CD4-positive, alpha-beta T cell (primary cell): ENCODE measurements around the gene HDGFL1. TPM values are rescaled to one million over a fixed set of nuclear protein-coding genes. Genes with fewer than 3 reads are reported as not detected.

ENCODE experiments used
- ATAC-seq: fragments of 200-7000 bp; cut with Tn5 transposase; one replicate; pipeline ENCODE4 v1.10.0; 2022; ENCODE audit warnings: mild to moderate bottlenecking; ENCODE audit not compliant: poor library complexity
- CTCF ChIA-PET: fragments of 350-600 bp; sonication (Branson Sonifier 250); formaldehyde crosslinking; loops from one replicate; lab custom pipeline; 2021; ENCODE audit warnings: antibody characterized with exemption, inconsistent platforms; lab: Charles Lee
- POLR2A ChIA-PET: fragments of 350-600 bp; sonication (Branson Sonifier 250); formaldehyde crosslinking; loops from one replicate; lab custom pipeline; 2021; ENCODE audit warnings: antibody characterized with exemption, inconsistent platforms; lab: Charles Lee
- DNase-seq, 14 experiments: peaks; one replicate each; pipeline ENCODE4 v3.0.0-alpha.2; 2013 to 2020; ENCODE audit warnings: mixed read lengths in 2 of 14
- H3K27ac ChIP-seq, 2 donors: one replicate each; pipeline versions ENCODE4 v1.5.1 to v1.7.0; 2013; ENCODE audit warnings: low read length in 2 of 2, low read depth in 1 of 2, mild to moderate bottlenecking in 1 of 2
- H3K27me3 ChIP-seq, 2 experiments: 1 replicate in 1 of 2; 2 replicates in 1 of 2; pipeline versions ENCODE4 v1.6.1 to v1.7.0; 2013; ENCODE audit warnings: low read length in 2 of 2, control low read depth in 1 of 2, mild to moderate bottlenecking in 1 of 2, moderate library complexity in 1 of 2; ENCODE audit not compliant: insufficient read depth in 2 of 2, control insufficient read depth in 1 of 2
- H3K36me3 ChIP-seq: one replicate; pipeline ENCODE4 v1.6.1; 2013; ENCODE audit warnings: low read length, control low read depth; ENCODE audit not compliant: insufficient read depth
- H3K4me1 ChIP-seq: one replicate; pipeline ENCODE4 v1.6.1; 2013; ENCODE audit warnings: low read length, control low read depth; ENCODE audit not compliant: insufficient read depth
- H3K4me3 ChIP-seq: one replicate; pipeline ENCODE4 v1.5.1; 2013; ENCODE audit warnings: mild to moderate bottlenecking, low read length, moderate library complexity
- H3K9me3 ChIP-seq, 2 experiments: 1 replicate in 1 of 2; 2 replicates in 1 of 2; pipeline versions ENCODE4 v1.6.1 to v1.7.0; 2013; ENCODE audit warnings: low read length in 2 of 2, mild to moderate bottlenecking in 2 of 2, control low read depth in 1 of 2, moderate library complexity in 1 of 2; ENCODE audit not compliant: control insufficient read depth in 1 of 2, insufficient read depth in 1 of 2
- H3K27ac Mint-ChIP-seq: one replicate; pipeline ENCODE4 v1.8.0; 2020; ENCODE audit warnings: mixed read lengths
- H3K27me3 Mint-ChIP-seq: one replicate; pipeline ENCODE4 v1.8.0; 2021; ENCODE audit warnings: mixed read lengths
- H3K36me3 Mint-ChIP-seq: one replicate; pipeline ENCODE4 v1.8.0; 2021; ENCODE audit warnings: low read depth, mixed read lengths
- H3K4me1 Mint-ChIP-seq: one replicate; pipeline ENCODE4 v1.8.0; 2021; ENCODE audit warnings: low read depth, mixed read lengths
- H3K4me3 Mint-ChIP-seq: one replicate; pipeline ENCODE4 v1.8.0; 2020; ENCODE audit warnings: mild to moderate bottlenecking, mixed read lengths
- H3K9me3 Mint-ChIP-seq: one replicate; pipeline ENCODE4 v1.8.0; 2020; ENCODE audit warnings: mixed read lengths
- intact Hi-C, 2 experiments: fragments of 100-400 bp; cut with DNase I in 1 of 2; cut with micrococcal nuclease in 1 of 2; formaldehyde crosslinking; loops; one replicate each; pipeline versions ENCODE4 v1.15.1 to v1.9.0; 2023 to 2025; cut with DNase I, micrococcal nuclease
- total RNA-seq, 174 experiments: library from RNA in 2 of 174; stranded (reverse) in 2 of 174; gene quantifications; one replicate each; pipeline ENCODE4 v1.2.3 and lab custom pipeline; 2021 to 2026
- TF ChIP-seq, protein P1 (sequence below): fragments of 200-600 bp; IDR thresholded peaks from one replicate; pipeline ENCODE4 v1.8.0; 2022; ENCODE audit warnings: antibody characterized with exemption, mild to moderate bottlenecking

Gene HDGFL1
- total RNA-seq, 2 experiments from 2014 or later: not detected

DNA sequence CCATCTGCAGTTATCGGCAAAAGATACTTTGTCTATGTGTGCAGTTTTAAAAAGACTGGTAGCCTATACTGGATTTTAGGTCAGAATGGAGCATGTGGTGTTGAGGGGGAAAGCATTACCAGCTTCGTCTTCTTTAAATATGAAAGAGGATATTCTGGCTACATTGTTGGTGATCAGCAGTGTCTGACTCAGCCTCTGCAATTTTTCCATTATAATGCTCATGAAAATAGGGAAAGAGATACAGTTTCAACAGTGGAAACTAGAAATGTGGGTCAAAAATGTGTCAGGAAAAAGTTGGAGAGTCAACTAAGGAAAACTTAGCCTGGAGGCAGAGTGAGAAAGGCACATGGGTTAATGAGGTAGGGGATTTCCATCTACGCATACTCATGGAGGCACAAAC, 45.2 kb downstream of the HDGFL1 start:
- intact Hi-C loops: no loop called here
- no peak for ATAC-seq
- H3K27me3 Mint-ChIP-seq: no peaks in the 10 kb centered on the region

DNA sequence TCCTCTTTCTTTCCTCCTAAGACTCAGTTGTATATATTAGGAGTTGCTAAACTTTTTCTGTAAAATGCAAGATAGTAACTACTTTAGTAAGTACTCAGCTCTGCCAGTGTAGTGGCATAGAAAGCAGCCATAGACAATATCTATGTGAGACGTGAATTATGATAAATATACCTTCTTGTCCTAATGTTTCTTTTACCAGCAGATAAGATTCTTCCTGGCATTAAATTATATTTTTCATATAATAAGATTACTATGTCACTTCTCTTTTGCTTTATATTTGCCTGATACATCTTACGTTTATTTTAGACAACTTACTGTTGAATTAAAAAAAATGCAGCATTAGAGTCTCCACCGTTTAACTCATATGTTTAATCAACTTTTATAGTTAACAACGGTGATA, 51.7 kb downstream of the HDGFL1 start:
- POLR2A ChIA-PET: no interaction called here
- DNase-seq: no peak
- Mint-ChIP-seq H3K4me1 (no peaks in the 10 kb centered on the region), H3K27ac (no peak overlapping the region), H3K9me3 (peaks cover 3% of the 10 kb centered on the region), H3K36me3 (no peaks in the 10 kb centered on the region), H3K4me3 (no peak overlapping the region), H3K27me3 (no peaks in the 10 kb centered on the region)
- Histone ChIP-seq H3K4me1 (no peaks in the 10 kb centered on the region), H3K36me3 (no peaks in the 10 kb centered on the region), H3K27ac (no peak overlapping the region), H3K9me3 (peaks cover 0 to 5% of the 10 kb centered on the region in 2 experiments), H3K27me3 (no peaks in the 10 kb centered on the region), H3K4me3 (no peak overlapping the region)
- no peak for ATAC-seq
- CTCF ChIA-PET: no interaction called here
- intact Hi-C loops: no loop called here
- TF ChIP-seq, protein P1, sequence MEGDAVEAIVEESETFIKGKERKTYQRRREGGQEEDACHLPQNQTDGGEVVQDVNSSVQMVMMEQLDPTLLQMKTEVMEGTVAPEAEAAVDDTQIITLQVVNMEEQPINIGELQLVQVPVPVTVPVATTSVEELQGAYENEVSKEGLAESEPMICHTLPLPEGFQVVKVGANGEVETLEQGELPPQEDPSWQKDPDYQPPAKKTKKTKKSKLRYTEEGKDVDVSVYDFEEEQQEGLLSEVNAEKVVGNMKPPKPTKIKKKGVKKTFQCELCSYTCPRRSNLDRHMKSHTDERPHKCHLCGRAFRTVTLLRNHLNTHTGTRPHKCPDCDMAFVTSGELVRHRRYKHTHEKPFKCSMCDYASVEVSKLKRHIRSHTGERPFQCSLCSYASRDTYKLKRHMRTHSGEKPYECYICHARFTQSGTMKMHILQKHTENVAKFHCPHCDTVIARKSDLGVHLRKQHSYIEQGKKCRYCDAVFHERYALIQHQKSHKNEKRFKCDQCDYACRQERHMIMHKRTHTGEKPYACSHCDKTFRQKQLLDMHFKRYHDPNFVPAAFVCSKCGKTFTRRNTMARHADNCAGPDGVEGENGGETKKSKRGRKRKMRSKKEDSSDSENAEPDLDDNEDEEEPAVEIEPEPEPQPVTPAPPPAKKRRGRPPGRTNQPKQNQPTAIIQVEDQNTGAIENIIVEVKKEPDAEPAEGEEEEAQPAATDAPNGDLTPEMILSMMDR: no peak

More for the DNA sequence above, 45.2 kb downstream of the HDGFL1 start:
- Mint-ChIP-seq H3K27ac (no peak overlapping the region), H3K36me3 (no peaks in the 10 kb centered on the region), H3K9me3 (peaks cover 5% of the 10 kb centered on the region), H3K4me3 (no peak overlapping the region), H3K4me1 (no peaks in the 10 kb centered on the region)
- DNase-seq: no peak
- H3K27ac ChIP-seq: no peak overlapping the region
- no peaks in the 10 kb centered on the region for H3K4me1 ChIP-seq
- no peak overlapping the region for H3K4me3 ChIP-seq
- ChIA-PET CTCF (no interaction called here), POLR2A (interaction anchor here (0.5 kb wide), 1 partner anchor 138 kb away, joined by 3 read pairs; no protein-coding TSS in a partner anchor)
- no peaks in the 10 kb centered on the region for H3K9me3 ChIP-seq
- H3K27me3 ChIP-seq: no peaks in the 10 kb centered on the region
- TF ChIP-seq, protein P1: no peak
- no peaks in the 10 kb centered on the region for H3K36me3 ChIP-seq
